ENCODE results near the gene ZCCHC18. TPM values are rescaled to one million over a fixed set of nuclear protein-coding genes. Genes with fewer than 3 reads are reported as not detected.

The ZCCHC18 gene
- polyA plus RNA-seq, 2 of the 4 experiments (the other 2 are of a cell fraction) = 0.19 to 0.35 TPM

GRCh38 chrX:104098919-104099318 lies 13.4 kb upstream of the ZCCHC18 start (continued):
- TF ChIP-seq TFCP2L1 (CRISPR knock-in tag; IDR thresholded peaks at IDR 0.05) (no peak), EHF (CRISPR knock-in tag; IDR thresholded peaks at IDR 0.05) (no peak), CEBPB (IDR thresholded peaks at IDR 0.05) (no peak), NFE2L2 (conservative IDR thresholded peaks at IDR 0.05; ENCODE audit: low read length) (no peak), SMC3 (IDR thresholded peaks at IDR 0.05) (no peak)
- TF ChIP-seq, protein P1, sequence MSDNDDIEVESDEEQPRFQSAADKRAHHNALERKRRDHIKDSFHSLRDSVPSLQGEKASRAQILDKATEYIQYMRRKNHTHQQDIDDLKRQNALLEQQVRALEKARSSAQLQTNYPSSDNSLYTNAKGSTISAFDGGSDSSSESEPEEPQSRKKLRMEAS (IDR thresholded peaks at IDR 0.05) = no peak
- TF ChIP-seq, protein P2, sequence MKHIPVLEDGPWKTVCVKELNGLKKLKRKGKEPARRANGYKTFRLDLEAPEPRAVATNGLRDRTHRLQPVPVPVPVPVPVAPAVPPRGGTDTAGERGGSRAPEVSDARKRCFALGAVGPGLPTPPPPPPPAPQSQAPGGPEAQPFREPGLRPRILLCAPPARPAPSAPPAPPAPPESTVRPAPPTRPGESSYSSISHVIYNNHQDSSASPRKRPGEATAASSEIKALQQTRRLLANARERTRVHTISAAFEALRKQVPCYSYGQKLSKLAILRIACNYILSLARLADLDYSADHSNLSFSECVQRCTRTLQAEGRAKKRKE (CRISPR knock-in tag; IDR thresholded peaks at IDR 0.05; ENCODE audit: low read depth) = no peak

- 29% methylated on average over 9 of the region's 10 CpGs for WGBS (ENCODE audit: missing lambda C conversion rate)
- Histone ChIP-seq H3K4me1 (no peaks in the 10 kb centered on the region), H3K9me3 (no peaks in the 10 kb centered on the region), H3K4me2 (no peak overlapping the region), H3K4me3 (no peak overlapping the region), H3K27ac (no peak overlapping the region)
- ChIA-PET CTCF (interaction anchor here (1.6 kb wide), 1 partner anchor 8 kb away, joined by 6 read pairs; the partner anchor contains the start of gene ZCCHC18), POLR2A (no interaction called here)
- no peak for FAIRE-seq
- ATAC-seq = no peak
- TF ChIP-seq ZC3H11A (IDR thresholded peaks at IDR 0.05) = no peak
- TF ChIP-seq CEBPB (IDR thresholded peaks at IDR 0.05) = no peak
- TF ChIP-seq, protein P2 (CRISPR knock-in tag; IDR thresholded peaks at IDR 0.05; ENCODE audit: low read depth) = no peak
- TF ChIP-seq RNF2 (IDR thresholded peaks at IDR 0.05; ENCODE audit: borderline replicate concordance, low read depth) = no peak
- TF ChIP-seq CHD4 (IDR thresholded peaks at IDR 0.05; ENCODE audit: borderline replicate concordance) = no peak
- TF ChIP-seq, protein P3, sequence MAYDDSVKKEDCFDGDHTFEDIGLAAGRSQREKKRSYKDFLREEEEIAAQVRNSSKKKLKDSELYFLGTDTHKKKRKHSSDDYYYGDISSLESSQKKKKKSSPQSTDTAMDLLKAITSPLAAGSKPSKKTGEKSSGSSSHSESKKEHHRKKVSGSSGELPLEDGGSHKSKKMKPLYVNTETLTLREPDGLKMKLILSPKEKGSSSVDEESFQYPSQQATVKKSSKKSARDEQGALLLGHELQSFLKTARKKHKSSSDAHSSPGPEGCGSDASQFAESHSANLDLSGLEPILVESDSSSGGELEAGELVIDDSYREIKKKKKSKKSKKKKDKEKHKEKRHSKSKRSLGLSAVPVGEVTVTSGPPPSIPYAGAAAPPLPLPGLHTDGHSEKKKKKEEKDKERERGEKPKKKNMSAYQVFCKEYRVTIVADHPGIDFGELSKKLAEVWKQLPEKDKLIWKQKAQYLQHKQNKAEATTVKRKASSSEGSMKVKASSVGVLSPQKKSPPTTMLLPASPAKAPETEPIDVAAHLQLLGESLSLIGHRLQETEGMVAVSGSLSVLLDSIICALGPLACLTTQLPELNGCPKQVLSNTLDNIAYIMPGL (CRISPR knock-in tag; IDR thresholded peaks at IDR 0.05; ENCODE audit: borderline replicate concordance) = no peak
- no peak for TF ChIP-seq MAFK (IDR thresholded peaks at IDR 0.05; ENCODE audit: partially characterized antibody)
- TF ChIP-seq SREBF2 (IDR thresholded peaks at IDR 0.05) = no peak
- no peak for TF ChIP-seq TP53 (CRISPR knock-in tag; IDR thresholded peaks at IDR 0.05)
- TF ChIP-seq, protein P4, sequence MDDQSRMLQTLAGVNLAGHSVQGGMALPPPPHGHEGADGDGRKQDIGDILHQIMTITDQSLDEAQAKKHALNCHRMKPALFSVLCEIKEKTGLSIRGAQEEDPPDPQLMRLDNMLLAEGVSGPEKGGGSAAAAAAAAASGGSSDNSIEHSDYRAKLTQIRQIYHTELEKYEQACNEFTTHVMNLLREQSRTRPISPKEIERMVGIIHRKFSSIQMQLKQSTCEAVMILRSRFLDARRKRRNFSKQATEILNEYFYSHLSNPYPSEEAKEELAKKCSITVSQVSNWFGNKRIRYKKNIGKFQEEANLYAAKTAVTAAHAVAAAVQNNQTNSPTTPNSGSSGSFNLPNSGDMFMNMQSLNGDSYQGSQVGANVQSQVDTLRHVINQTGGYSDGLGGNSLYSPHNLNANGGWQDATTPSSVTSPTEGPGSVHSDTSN (IDR thresholded peaks at IDR 0.05) = no peak
- TF ChIP-seq FOSB (CRISPR knock-in tag; IDR thresholded peaks at IDR 0.05) = no peak
- TF ChIP-seq POLR2AphosphoS2 (conservative IDR thresholded peaks at IDR 0.05; ENCODE audit: low read length) = no peak
- TF ChIP-seq EHMT2 (IDR thresholded peaks at IDR 0.05; ENCODE audit: low read depth) = no peak
- no peak for TF ChIP-seq HOXA7 (CRISPR knock-in tag; IDR thresholded peaks at IDR 0.05)
- TF ChIP-seq, protein P5, sequence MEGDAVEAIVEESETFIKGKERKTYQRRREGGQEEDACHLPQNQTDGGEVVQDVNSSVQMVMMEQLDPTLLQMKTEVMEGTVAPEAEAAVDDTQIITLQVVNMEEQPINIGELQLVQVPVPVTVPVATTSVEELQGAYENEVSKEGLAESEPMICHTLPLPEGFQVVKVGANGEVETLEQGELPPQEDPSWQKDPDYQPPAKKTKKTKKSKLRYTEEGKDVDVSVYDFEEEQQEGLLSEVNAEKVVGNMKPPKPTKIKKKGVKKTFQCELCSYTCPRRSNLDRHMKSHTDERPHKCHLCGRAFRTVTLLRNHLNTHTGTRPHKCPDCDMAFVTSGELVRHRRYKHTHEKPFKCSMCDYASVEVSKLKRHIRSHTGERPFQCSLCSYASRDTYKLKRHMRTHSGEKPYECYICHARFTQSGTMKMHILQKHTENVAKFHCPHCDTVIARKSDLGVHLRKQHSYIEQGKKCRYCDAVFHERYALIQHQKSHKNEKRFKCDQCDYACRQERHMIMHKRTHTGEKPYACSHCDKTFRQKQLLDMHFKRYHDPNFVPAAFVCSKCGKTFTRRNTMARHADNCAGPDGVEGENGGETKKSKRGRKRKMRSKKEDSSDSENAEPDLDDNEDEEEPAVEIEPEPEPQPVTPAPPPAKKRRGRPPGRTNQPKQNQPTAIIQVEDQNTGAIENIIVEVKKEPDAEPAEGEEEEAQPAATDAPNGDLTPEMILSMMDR (IDR thresholded peaks at IDR 0.05) = no peak
- no peak for DNase-seq (ENCODE audit: low read depth in 1 of 2, low spot score in 1 of 2)
These were observed 7.6 kb upstream of the ZCCHC18 start for GRCh38 chrX:104104676-104105075.
